Measurements from ENCODE around the gene KYNU. TPM values are rescaled to one million over a fixed set of nuclear protein-coding genes. Genes with fewer than 3 reads are reported as not detected.
A peak's percentile ranks its signal among the peaks of the same experiment; 100 is the strongest.
"Not testable (repeated sequence)": the region's sequence is repeated elsewhere in the genome, so short reads cannot be mapped to it uniquely, and the experiment has no call there.

Gene KYNU
- total RNA-seq, 2 donors from 2014 or later = 0.34 to 1.1 TPM

DNA sequence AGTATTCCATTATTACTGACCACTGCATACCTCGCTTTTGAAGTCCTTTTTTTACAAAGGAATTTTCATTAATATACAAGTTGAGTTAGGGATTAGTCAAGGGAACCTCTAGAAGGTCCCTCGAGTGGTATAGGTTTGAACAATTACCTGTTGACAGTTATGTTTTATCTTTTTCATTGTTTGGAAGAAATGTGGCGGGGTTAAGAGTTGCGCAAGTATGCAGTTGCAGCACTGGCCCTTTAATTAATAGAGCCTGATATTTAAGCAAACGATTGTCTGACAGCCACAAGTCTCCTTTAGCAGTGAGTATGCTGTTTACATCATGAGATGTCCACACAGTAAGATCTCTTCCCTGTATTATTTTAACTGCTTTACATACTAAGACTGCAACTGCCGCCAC is 24.3 kb downstream of the KYNU start:
- no peak for DNase-seq (ENCODE audit: low spot score)
- Histone ChIP-seq H3K27me3 (replicated peaks; ENCODE audit: insufficient read depth) (no peaks in the 10 kb centered on the region), H3K4me3 (no peak overlapping the region), H3K9me3 (no peaks in the 10 kb centered on the region), H3K27ac (no peak overlapping the region), H3K4me1 (replicated peaks) (no peaks in the 10 kb centered on the region), H3K36me3 (no peaks in the 10 kb centered on the region)
- intact Hi-C loops (cut with DNase I) = no loop called here
- 85% methylated on average over 6 of the region's 6 CpGs for WGBS
- TF ChIP-seq POLR2AphosphoS5 (IDR thresholded peaks at IDR 0.05) (no peak), POLR2A (IDR thresholded peaks at IDR 0.05) (no peak)
- TF ChIP-seq, protein P1, sequence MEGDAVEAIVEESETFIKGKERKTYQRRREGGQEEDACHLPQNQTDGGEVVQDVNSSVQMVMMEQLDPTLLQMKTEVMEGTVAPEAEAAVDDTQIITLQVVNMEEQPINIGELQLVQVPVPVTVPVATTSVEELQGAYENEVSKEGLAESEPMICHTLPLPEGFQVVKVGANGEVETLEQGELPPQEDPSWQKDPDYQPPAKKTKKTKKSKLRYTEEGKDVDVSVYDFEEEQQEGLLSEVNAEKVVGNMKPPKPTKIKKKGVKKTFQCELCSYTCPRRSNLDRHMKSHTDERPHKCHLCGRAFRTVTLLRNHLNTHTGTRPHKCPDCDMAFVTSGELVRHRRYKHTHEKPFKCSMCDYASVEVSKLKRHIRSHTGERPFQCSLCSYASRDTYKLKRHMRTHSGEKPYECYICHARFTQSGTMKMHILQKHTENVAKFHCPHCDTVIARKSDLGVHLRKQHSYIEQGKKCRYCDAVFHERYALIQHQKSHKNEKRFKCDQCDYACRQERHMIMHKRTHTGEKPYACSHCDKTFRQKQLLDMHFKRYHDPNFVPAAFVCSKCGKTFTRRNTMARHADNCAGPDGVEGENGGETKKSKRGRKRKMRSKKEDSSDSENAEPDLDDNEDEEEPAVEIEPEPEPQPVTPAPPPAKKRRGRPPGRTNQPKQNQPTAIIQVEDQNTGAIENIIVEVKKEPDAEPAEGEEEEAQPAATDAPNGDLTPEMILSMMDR (IDR thresholded peaks at IDR 0.05) = no peak

DNA sequence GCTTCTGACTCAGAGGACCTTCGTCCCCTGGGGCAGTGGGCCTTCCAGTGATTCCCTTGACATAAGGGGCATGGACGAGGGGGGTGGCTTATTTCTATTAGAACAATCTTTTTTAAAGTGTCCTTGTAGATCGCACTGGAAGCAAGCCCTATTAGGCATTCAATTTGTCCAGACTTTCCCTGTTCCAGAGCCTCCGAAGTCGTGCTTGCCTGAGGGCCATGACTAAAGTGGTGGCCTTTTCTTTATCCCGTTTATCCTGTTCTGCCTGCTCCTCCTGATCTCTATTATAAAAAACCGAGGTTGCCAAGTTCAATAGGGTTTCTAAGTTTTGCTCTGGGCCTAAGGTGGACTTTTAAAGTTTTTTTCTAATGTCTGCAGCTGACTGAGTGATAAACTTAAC is 26.3 kb downstream of the KYNU start:
- H3K4me3 ChIP-seq; H3K4me1 ChIP-seq (replicated peaks); H3K9me3 ChIP-seq; intact Hi-C loops (cut with DNase I); H3K36me3 ChIP-seq; H3K27ac ChIP-seq; H3K27me3 ChIP-seq (replicated peaks; ENCODE audit: insufficient read depth): not testable (repeated sequence)
- WGBS = 68% methylated on average over 7 of the region's 7 CpGs
- DNase-seq (ENCODE audit: low spot score) = peak; percentile 26

DNA sequence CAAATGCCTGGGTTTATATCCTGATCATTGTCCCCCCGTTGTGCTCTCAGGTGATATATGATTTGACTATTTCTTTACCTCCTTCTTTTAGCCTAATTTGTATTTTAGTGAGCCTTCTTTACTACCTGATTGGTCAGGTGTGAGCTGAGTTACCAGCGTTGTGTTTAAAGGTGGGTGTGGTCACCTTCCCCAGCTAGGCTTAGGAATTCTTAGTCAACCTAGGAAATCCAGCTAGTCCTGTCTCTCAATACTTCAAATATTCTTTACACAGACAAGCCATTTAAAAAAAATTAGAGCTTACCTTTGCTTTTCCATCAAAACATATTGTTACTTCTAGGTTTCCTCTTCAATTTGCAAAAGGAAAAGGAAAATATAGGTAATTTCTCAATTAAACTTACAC is 30.2 kb downstream of the KYNU start:
- DNase-seq (ENCODE audit: low spot score) = no peak
- H3K9me3 ChIP-seq = no peaks in the 10 kb centered on the region
- H3K4me1 ChIP-seq (replicated peaks) = no peaks in the 10 kb centered on the region
- no peaks in the 10 kb centered on the region for H3K27me3 ChIP-seq (replicated peaks; ENCODE audit: insufficient read depth)
- TF ChIP-seq, protein P1 (IDR thresholded peaks at IDR 0.05) = no peak
- TF ChIP-seq POLR2A (IDR thresholded peaks at IDR 0.05) (no peak), POLR2AphosphoS5 (IDR thresholded peaks at IDR 0.05) (no peak)
- WGBS = 62% methylated on average over 2 of the region's 2 CpGs
- no peak overlapping the region for H3K4me3 ChIP-seq
- no peaks in the 10 kb centered on the region for H3K36me3 ChIP-seq
- no peak overlapping the region for H3K27ac ChIP-seq
- intact Hi-C loops (cut with DNase I) = no loop called here

DNA sequence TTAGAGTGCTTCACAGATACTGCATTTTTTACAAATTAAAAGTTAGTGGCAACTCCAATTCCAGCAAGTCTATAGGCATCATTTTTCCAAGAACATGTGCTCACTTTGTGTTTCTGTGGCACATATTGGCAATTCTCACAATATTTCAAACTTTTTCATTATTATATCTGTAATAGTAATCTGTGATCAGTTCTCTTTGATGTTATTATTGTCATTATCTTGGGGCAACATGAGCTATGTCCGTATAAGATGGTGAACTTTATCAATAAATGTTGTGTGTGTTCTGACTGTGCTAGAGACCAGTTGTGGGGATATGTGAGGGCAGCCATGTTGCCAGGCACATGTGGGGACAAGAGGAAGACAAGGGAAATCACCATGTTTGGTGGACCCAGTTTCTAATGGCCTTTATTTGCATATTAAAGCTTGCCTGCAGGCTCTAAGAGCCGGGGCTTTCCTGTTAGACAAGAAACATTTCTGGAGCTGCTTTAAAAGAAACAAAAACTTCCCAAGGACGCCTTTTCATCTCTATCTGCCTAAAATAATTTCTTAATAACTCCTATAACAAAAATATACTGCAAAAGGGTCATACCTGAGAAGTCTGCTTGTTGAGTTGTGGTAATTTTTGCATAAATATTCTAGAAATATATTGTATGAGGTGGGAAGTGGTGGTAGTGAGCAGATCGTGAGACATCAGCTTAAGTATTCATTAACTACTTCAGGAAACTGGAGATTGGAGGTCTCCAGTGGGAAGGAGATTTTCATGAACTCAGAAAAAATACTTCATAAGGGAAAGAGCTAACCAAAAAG is 37.2 kb downstream of the KYNU start:
- no peaks in the 10 kb centered on the region for H3K4me1 ChIP-seq (replicated peaks)
- no peak for TF ChIP-seq POLR2AphosphoS5 (IDR thresholded peaks at IDR 0.05)
- TF ChIP-seq, protein P1 (IDR thresholded peaks at IDR 0.05) = no peak
- no peak for TF ChIP-seq POLR2A (IDR thresholded peaks at IDR 0.05)
- 75% methylated on average over 4 of the region's 4 CpGs for WGBS
- intact Hi-C loops (cut with DNase I) = no loop called here
- H3K4me3 ChIP-seq = no peak overlapping the region
- no peak overlapping the region for H3K27ac ChIP-seq
- H3K27me3 ChIP-seq (replicated peaks; ENCODE audit: insufficient read depth) = no peaks in the 10 kb centered on the region
- H3K36me3 ChIP-seq = no peaks in the 10 kb centered on the region
- no peak for DNase-seq (ENCODE audit: low spot score)
- no peaks in the 10 kb centered on the region for H3K9me3 ChIP-seq

DNA sequence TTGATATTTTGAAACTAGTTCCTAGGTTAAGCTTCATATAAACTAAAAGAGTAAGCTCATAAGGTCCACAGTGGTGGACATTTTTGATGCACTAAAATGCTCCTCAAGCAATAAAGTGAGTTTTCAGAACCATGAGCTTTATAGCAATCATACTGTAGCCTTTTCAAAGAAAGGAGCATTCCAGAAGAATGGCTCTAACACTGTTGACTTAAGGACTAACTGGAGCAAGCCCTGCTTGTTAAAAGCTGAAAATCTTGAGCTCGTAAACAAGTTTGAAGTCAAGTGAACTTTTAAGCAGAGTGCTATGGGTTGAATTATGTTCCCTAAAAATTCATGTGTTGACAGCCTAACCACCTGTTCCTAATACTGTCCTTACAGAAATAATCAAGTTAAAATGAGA is 38.0 kb downstream of the KYNU start:
- no peak overlapping the region for H3K4me3 ChIP-seq
- 24% methylated on average over 1 of the region's 1 CpG for WGBS
- no peaks in the 10 kb centered on the region for H3K9me3 ChIP-seq
- no peak overlapping the region for H3K27ac ChIP-seq
- no peaks in the 10 kb centered on the region for H3K27me3 ChIP-seq (replicated peaks; ENCODE audit: insufficient read depth)
- intact Hi-C loops (cut with DNase I) = no loop called here
- no peak for DNase-seq (ENCODE audit: low spot score)
- no peaks in the 10 kb centered on the region for H3K36me3 ChIP-seq
- H3K4me1 ChIP-seq (replicated peaks) = no peaks in the 10 kb centered on the region
- TF ChIP-seq POLR2A (IDR thresholded peaks at IDR 0.05) = no peak
- TF ChIP-seq, protein P1 (IDR thresholded peaks at IDR 0.05) = no peak
- TF ChIP-seq POLR2AphosphoS5 (IDR thresholded peaks at IDR 0.05) = no peak
